SKM-1 treated with dmso at 0.1 percent for 144 hours (cell line): ENCODE results near the gene SHISA6.

Experiments
- DNase-seq: peaks from one replicate; lab custom pipeline; 2025; ENCODE audit not compliant: unreplicated experiment; lab: John Stamatoyannopoulos, UW

Gene SHISA6

DNA sequence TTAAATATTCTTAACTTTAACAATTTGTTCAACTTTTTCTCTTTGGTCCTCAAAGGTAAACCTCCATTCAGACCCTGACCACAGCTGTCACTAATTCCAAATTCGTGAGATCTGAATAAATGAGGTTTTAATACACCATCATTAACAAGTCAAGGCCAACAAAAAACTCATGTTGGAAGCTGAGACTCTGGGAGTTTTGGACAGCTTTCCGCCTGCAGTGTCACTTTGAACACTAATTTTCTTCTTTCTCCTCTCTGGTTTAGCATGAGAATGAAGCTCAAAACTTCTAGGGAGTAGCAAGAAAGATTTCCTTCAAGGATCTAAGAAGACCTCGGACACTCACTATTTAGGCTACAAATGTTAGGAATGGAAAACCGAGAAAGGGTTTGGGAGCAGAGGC is 324.6 kb downstream of the SHISA6 start:
- no peak for DNase-seq

DNA sequence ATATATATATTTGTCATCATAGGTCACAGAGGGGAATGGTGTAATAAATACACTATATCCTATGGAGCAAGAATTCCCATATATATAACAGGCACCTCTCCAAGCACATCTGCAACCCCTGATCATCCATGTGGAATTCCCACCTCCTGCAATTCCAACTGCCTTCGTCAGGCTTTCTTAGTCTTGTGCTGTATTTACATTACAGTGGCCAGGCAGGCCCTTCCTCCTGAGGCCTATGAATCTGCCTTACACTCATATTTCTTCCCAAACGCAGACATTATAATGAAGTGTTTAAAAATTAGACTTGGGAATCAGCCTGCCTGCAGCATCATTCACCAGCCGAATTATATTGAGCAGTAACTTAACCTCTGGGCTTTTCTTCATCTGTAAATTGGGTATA is 338.0 kb downstream of the SHISA6 start:
- DNase-seq, result no peak

DNA sequence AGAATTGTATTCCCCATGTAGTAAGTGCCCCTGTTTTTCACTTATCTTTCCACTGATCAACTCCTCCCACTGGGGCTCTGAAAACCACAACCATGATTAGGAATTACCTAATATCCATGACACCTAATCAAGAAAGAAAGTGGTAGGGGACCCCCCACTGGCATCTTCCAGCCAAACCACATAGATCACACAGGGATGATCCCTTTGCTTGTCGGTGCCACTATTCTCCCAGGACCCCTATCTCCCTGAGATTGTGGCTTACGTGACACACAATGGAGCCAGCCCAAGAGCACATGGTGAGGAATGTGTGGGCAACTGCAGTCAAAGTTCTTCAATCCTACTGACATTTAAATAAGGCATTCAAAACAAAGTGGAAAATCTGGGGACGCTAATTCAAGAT is 339.7 kb downstream of the SHISA6 start:
- no peak for DNase-seq

DNA sequence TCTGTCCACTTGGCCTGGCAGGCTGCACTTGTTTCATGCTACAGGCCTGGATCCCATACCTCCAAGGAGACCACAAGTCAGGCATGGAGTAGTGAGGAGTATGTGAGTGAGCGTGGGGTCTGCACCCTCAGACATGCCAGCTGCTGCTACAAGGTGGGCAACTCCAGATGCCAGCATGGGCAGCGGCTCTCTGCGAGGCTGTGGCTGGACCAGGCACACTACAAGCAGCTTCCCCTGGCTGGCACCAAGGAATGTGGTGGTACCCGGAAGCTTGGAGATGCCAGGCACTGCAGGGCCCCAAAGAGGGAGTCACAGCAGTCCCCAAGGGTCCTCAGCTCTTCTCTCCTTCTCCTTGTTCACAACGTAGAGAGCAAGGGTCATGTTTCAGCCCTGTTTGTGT is 341.2 kb downstream of the SHISA6 start:
- no peak for DNase-seq

DNA sequence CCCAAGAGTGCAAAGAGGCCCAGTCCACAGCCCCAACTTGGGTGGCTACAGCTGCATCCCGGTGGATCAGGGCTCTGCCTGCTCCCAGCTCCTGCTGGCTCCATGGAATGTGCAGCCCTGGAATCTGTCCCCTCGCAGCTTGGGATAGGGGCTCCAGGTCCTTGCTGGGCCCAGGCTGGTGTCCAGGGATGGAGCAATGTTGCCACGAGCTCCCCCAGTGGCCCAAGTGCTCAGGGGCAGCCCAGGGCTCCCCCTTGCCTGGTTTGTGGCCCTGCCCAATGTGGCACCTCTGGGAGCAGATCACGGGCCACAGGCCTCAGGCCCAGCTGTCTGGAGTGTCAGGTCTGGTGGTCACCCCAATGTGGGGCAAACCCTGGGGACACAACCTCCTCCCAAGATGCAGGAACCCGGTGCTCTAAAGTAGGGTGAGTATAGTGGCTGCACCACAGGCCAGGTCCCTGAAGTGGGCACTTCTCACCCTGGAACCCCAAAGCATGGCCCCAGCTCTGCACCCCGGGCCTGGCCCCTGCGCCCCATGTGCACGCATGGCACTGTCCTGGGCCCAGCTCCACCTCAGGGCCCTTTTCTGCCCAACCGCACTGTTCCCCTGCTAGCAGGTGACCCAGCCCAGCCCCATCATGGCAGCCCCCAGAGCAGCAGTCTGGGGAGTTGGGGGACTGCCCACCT is 342.4 kb downstream of the SHISA6 start:
- DNase-seq, result no peak

DNA sequence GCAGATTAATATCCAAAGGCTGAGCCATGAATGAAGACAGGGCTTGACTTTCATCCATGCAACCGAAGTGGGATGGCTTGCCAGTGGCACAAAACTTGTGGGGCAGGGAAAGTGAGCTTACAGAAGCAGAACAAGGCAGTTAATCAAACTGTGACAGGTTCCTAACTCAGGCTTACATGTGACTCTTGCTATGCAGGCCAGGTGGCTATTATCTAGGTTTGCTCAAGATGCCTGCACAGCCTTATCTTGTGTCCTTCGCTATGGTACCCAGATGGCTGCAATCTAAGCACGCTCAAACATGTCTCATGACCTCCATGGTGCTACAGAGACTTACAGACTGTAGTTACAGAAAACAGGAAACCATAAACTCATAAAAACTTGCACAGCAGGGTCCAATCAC is 348.7 kb downstream of the SHISA6 start:
- no peak for DNase-seq

DNA sequence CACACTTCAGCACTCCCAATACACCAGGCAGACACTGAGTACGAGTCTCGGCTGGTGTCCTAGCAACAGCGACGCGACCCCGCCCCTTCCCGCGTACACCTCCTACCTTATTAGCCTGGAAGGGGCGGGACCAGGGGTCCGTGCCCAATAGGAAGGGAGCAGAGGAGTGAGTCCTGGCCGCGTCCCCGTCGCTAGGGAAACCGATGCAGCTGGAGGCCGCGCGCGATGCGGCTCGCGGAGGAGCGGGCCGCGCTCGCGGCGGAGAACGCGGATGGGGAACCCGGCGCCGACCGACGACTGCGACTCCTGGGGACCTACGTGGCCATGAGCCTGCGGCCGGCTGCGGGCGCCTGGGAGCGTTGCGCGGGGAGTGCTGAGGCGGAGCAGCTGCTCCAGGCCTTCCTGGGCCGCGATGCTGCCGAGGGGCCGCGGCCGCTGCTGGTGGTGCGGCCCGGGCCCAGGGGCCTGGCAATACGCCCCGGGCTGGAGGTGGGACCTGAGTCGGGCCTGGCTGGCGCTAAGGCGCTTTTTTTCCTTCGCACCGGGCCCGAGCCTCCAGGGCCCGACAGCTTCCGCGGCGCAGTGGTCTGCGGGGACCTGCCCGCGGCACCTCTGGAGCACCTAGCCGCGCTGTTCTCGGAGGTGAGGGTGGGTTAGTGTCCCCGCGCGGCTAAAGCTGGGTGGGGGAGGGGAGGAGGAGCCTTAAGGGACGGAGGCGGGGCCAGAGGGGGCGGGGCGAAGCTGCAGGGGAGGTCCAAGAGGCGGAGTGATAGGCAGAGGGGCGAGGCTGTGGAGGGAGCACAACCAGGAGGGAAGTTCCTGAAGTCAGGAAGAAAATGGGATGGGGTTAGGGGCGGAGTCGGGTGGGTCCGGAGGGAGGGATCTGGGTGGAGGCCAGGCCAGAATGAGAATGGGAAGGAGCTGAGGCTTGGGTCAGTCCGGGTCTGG is 357.5 kb downstream of the SHISA6 start, which contains the start of gene DNAH9:
Gene DNAH9, plus strand, starts transcription at position 197 of the 948 bp plus-strand sequence. Its CDS starts 29 bp downstream, at position 226.
- no peak for DNase-seq

DNA sequence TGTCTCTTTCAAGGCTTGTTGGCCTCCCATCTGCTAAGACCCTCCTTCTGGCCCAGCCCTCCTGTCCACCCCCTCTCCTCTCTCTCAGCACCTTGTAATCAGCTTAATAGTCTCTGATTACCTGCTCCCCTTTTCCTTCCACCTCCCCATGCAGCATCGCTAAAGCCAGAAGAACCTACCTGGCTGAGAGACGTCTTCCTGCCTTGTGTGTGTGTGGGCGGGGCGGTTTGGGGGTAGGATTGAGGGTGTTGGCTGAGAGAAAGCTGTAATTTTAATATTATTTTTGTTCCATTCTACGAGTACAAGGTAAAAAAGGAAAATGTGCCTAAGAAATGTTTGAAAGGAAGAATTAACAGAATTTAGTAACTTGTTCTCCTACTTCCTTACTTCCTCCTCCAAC is 360.6 kb downstream of the SHISA6 start:
- no peak for DNase-seq

DNA sequence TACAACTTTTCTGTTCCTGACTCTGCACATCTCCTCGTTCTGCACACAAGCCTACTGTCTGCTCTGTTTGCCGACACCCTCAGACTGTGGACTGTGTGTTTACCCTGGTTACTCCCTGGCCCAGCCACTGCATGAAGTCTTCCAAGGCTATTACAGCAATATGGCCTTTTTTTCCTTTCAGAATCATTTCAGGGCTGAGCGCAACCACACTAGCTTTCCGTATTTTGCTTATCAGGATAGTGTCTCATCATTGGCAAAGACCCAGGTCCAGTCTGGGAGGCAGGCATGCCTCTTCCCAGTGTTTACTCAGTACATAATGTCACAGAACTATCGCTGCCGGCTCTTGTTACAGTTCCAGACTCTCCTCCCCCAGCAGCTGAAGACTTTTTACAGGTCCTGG is 367.4 kb downstream of the SHISA6 start:
- no peak for DNase-seq

DNA sequence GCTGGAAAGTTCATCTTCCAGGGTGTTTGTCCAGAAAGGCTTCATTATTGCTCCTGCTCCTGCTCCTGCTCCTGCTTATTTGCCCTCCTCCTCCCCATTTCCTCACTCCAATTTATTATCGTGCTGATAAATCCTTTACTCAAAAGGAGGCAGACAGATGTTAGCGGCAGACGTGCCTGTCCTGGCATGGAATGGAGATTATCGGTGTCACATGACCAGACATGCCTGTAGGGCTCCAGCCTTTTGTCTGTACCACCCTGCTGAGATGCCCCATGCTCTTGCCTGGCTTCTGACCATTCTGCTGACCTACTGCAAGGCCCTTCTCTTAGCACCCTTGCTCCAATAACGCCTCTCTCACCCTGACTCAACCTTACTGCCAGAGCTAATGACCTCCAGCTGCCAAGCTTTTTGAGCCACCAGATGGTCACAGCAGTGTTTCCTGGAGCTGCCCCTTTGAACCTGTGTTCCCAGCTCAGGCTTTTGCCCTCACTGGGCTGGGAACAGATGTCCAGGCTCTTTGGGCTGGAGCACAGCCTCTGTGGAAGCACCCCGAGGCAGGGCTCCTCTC is 370.1 kb downstream of the SHISA6 start:
- DNase-seq, result no peak

DNA sequence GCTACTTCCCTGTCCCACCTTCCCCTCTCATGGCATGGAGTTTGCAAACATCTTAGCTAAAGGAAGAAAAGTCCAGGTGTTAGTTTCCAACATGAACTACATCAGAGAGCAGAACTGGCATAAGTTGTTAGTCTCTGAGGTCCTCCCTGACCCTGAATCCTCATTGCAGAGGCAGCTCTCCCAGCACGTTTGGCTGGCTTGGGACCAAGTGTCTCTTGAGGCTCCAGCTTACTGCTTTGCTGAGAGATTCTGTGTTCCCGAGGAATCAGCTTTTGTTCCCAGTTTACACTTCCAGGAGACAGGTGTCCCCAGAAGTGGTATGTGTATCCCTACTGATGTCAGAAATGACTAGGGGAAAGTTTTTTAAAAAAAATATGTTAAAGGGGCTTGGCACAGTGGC is 371.9 kb downstream of the SHISA6 start:
- DNase-seq, result no peak
